ENCODE data around the gene ANTXR2. TPM values are rescaled to one million over a fixed set of nuclear protein-coding genes. Genes with fewer than 3 reads are reported as not detected.

The ANTXR2 gene
- total and polyA plus RNA-seq, 2 of the 13 experiments (the other 11 are each of a cell fraction or from before 2014, with no cell fraction given), result 4.6 to 14.5 TPM

- CTCF ChIA-PET (ENCODE audit: low intra/inter-chr PET ratio, low total read pairs), result no interaction called here
- BruUV-seq (replicated peaks), result no TSS peak
- POLR2A ChIA-PET, result no interaction called here
- intact Hi-C loops (cut with micrococcal nuclease; ENCODE audit: unreplicated experiment) (no loop called here), in situ Hi-C loops (cut with HindIII; ENCODE audit: extremely low pct_ligation_motif_present, low pct_unique_long_range_greater_than_20kb) (no loop called here)
- WGBS (ENCODE audit: low lambda C conversion rate), result 0% methylated on average over 2 of the region's 2 CpGs
- no peaks in the 10 kb centered on the region for H3K27me3 ChIP-seq (ENCODE audit: control insufficient read depth in 1 of 2, insufficient read depth in 2 of 2, low read length in 2 of 2)
- no peaks in the 10 kb centered on the region for H3K36me3 ChIP-seq (replicated peaks in 1 of 2; ENCODE audit: control insufficient read depth in 1 of 2, insufficient read depth in 2 of 2, low read length in 2 of 2)
- H3K9ac ChIP-seq (ENCODE audit: insufficient read depth, low read depth, low read length), result no peak overlapping the region
- TF ChIP-seq ZBTB43 (CRISPR knock-in tag; conservative IDR thresholded peaks at IDR 0.05) (no peak), JARID2 (CRISPR knock-in tag; IDR thresholded peaks at IDR 0.05; ENCODE audit: insufficient replicate concordance) (no peak)
- H4K20me1 ChIP-seq (ENCODE audit: insufficient read depth, low read length), result no peaks in the 10 kb centered on the region
- no peak overlapping the region for H3K4me2 ChIP-seq (ENCODE audit: low read depth, low read length)
- no peaks in the 10 kb centered on the region for H3K9me3 ChIP-seq (ENCODE audit: low read length)
- no peaks in the 10 kb centered on the region for H3K79me2 ChIP-seq (ENCODE audit: insufficient read depth, low read length)
- H2AFZ ChIP-seq (ENCODE audit: low read length), result no peak overlapping the region
- no peaks in the 10 kb centered on the region for H3K4me1 ChIP-seq (ENCODE audit: insufficient read depth, low read length)
- DNase-seq (ENCODE audit: low spot score), result no peak
- H3K4me3 ChIP-seq (replicated peaks in 1 of 3; ENCODE audit: insufficient read depth in 1 of 3, low read depth in 2 of 3, low read length in 3 of 3), result no peak overlapping the region
- no peak for ATAC-seq
- H3K27ac ChIP-seq (ENCODE audit: extremely low read length, insufficient read depth, low read length), result no peak overlapping the region
- FAIRE-seq, result no peak
These were observed 207.8 kb downstream of the ANTXR2 start for GRCh38 chr4:79865201-79865597.

DNA sequence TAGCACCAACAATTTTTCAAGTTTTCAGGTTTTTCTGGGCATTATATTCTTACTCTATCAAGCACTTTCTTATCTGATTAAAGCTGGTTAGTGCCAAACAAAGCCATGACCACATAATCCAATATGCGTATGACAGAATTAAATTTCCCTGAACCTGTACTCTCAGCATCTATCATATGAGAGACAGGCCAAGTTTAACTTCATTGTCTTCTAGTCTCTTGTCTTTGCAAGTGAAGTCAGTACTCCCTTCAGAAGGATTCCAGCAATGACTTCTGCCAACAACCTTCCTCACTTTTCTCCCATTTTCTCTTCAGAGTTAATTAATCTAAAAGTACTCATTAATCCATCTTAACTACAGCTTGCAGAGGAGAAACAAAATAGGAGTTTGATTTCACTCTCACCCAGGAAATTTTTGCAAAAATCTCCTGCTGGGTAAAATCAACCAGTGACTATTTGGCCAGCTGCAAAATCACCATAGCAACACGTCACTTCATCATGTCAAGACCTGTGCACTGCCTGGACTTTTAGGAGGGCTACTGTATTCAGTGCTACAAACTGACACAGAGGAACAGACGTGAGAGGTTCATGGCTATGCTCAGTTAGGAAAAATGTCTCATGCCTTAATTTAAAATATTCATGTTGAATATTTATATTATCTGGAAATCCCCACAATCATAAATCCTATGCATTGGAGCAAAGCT is 208.4 kb downstream of the ANTXR2 start:
- H3K4me2 ChIP-seq (ENCODE audit: low read depth, low read length), result no peak overlapping the region
- H3K27me3 ChIP-seq (ENCODE audit: control insufficient read depth in 1 of 2, insufficient read depth in 2 of 2, low read length in 2 of 2), result no peaks in the 10 kb centered on the region
- H3K9ac ChIP-seq (ENCODE audit: insufficient read depth, low read depth, low read length), result no peak overlapping the region
- no peak overlapping the region for H2AFZ ChIP-seq (ENCODE audit: low read length)
- BruUV-seq (replicated peaks), result no TSS peak
- H3K4me3 ChIP-seq (replicated peaks in 1 of 3; ENCODE audit: insufficient read depth in 1 of 3, low read depth in 2 of 3, low read length in 3 of 3), result no peak overlapping the region
- ATAC-seq (no peak), FAIRE-seq (no peak), DNase-seq (ENCODE audit: low spot score) (no peak)
- 2% methylated on average over 3 of the region's 3 CpGs for WGBS (ENCODE audit: low lambda C conversion rate)
- no peak overlapping the region for H3K27ac ChIP-seq (ENCODE audit: extremely low read length, insufficient read depth, low read length)
- no peaks in the 10 kb centered on the region for H3K9me3 ChIP-seq (ENCODE audit: low read length)
- POLR2A ChIA-PET, result no interaction called here
- H3K79me2 ChIP-seq (ENCODE audit: insufficient read depth, low read length), result no peaks in the 10 kb centered on the region
- CTCF ChIA-PET (ENCODE audit: low intra/inter-chr PET ratio, low total read pairs), result no interaction called here
- in situ Hi-C loops (cut with HindIII; ENCODE audit: extremely low pct_ligation_motif_present, low pct_unique_long_range_greater_than_20kb) (no loop called here), intact Hi-C loops (cut with micrococcal nuclease; ENCODE audit: unreplicated experiment) (no loop called here)
- no peaks in the 10 kb centered on the region for H4K20me1 ChIP-seq (ENCODE audit: insufficient read depth, low read length)
- no peaks in the 10 kb centered on the region for H3K36me3 ChIP-seq (replicated peaks in 1 of 2; ENCODE audit: control insufficient read depth in 1 of 2, insufficient read depth in 2 of 2, low read length in 2 of 2)
- H3K4me1 ChIP-seq (ENCODE audit: insufficient read depth, low read length), result no peaks in the 10 kb centered on the region
- TF ChIP-seq ARID3A (IDR thresholded peaks at IDR 0.05; ENCODE audit: low read depth, low read length), result no peak
- TF ChIP-seq, protein P1, sequence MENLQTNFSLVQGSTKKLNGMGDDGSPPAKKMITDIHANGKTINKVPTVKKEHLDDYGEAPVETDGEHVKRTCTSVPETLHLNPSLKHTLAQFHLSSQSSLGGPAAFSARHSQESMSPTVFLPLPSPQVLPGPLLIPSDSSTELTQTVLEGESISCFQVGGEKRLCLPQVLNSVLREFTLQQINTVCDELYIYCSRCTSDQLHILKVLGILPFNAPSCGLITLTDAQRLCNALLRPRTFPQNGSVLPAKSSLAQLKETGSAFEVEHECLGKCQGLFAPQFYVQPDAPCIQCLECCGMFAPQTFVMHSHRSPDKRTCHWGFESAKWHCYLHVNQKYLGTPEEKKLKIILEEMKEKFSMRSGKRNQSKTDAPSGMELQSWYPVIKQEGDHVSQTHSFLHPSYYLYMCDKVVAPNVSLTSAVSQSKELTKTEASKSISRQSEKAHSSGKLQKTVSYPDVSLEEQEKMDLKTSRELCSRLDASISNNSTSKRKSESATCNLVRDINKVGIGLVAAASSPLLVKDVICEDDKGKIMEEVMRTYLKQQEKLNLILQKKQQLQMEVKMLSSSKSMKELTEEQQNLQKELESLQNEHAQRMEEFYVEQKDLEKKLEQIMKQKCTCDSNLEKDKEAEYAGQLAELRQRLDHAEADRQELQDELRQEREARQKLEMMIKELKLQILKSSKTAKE (CRISPR knock-in tag; IDR thresholded peaks at IDR 0.05; ENCODE audit: borderline replicate concordance), result no peak
- TF ChIP-seq, protein P2, sequence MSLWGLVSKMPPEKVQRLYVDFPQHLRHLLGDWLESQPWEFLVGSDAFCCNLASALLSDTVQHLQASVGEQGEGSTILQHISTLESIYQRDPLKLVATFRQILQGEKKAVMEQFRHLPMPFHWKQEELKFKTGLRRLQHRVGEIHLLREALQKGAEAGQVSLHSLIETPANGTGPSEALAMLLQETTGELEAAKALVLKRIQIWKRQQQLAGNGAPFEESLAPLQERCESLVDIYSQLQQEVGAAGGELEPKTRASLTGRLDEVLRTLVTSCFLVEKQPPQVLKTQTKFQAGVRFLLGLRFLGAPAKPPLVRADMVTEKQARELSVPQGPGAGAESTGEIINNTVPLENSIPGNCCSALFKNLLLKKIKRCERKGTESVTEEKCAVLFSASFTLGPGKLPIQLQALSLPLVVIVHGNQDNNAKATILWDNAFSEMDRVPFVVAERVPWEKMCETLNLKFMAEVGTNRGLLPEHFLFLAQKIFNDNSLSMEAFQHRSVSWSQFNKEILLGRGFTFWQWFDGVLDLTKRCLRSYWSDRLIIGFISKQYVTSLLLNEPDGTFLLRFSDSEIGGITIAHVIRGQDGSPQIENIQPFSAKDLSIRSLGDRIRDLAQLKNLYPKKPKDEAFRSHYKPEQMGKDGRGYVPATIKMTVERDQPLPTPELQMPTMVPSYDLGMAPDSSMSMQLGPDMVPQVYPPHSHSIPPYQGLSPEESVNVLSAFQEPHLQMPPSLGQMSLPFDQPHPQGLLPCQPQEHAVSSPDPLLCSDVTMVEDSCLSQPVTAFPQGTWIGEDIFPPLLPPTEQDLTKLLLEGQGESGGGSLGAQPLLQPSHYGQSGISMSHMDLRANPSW (CRISPR knock-in tag; IDR thresholded peaks at IDR 0.05; ENCODE audit: borderline replicate concordance), result no peak
- TF ChIP-seq ZNF569 (CRISPR knock-in tag; IDR thresholded peaks at IDR 0.05; ENCODE audit: borderline replicate concordance), result no peak
- no peak for TF ChIP-seq PRPF4 (IDR thresholded peaks at IDR 0.05; ENCODE audit: low read depth, low read length, poor library complexity, severe bottlenecking)
- no peak for TF ChIP-seq RELA (CRISPR knock-in tag; IDR thresholded peaks at IDR 0.05)
- TF ChIP-seq PTBP1 (IDR thresholded peaks at IDR 0.05; ENCODE audit: low read depth, low read length, poor library complexity, severe bottlenecking), result no peak

Data from HepG2 (cell line).